ENCODE results near the gene CTBP1.

- TF ChIP-seq CTCF (IDR thresholded peaks at IDR 0.05; ENCODE audit: low read length) (no peak), EZH2 (IDR thresholded peaks at IDR 0.05; ENCODE audit: borderline replicate concordance, low read length) (no peak)
Observed at GRCh38 chr4:1214101-1215095, 34.5 kb downstream of the CTBP1 start.

All from OCI-LY1 (cell line).